Fibroblast of villous mesenchyme (primary cell): Measurements from ENCODE around the gene SIRPA. TPM values are rescaled to one million over a fixed set of nuclear protein-coding genes. Genes with fewer than 3 reads are reported as not detected.

Experiments used
- DNase-seq: peaks from one replicate; pipeline ENCODE4 v3.0.0-alpha.2; 2010; ENCODE audit warnings: low read depth
- H3K4me3 ChIP-seq: 2 replicates; pipeline ENCODE4 v1.5.1; 2011; ENCODE audit warnings: low read depth, mild to moderate bottlenecking, low read length
- total RNA-seq: library from RNA; depleted of rRNA; stranded (reverse); fragments of >200 nt; gene quantifications from 2 replicates; pipeline ENCODE4 v1.2.3, GENCODE V29; 2012
- TF ChIP-seq, protein P1 (sequence below): IDR thresholded peaks from 2 replicates; pipeline ENCODE4 v1.5.1; 2012; ENCODE audit warnings: low read depth, mild to moderate bottlenecking, low read length; ENCODE audit not compliant: insufficient read depth

The SIRPA gene
- total RNA-seq, 1 donor, result 3.9 TPM

DNA sequence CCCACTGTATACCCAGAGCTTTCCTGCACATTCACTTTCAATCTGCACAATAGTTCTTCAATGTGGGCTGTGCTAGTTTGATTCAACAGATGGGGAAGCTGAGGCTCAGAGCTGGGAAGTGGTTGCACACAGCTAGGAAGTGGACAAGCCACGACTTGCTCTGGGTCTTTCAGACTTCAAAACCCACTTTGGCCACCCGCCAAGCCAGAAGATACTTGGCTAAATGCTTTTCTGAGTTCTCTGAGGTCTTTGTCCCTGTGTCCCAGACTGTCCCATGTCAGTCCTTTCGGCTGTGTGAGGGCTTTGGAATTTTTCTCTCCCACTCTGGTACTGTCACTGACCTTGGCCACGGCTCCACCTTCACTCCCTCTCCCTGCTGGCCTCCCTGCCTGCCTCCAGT lies 88.1 kb downstream of the SIRPA start:
- no peak overlapping the region for H3K4me3 ChIP-seq
- DNase-seq, result no peak
- TF ChIP-seq, protein P1, sequence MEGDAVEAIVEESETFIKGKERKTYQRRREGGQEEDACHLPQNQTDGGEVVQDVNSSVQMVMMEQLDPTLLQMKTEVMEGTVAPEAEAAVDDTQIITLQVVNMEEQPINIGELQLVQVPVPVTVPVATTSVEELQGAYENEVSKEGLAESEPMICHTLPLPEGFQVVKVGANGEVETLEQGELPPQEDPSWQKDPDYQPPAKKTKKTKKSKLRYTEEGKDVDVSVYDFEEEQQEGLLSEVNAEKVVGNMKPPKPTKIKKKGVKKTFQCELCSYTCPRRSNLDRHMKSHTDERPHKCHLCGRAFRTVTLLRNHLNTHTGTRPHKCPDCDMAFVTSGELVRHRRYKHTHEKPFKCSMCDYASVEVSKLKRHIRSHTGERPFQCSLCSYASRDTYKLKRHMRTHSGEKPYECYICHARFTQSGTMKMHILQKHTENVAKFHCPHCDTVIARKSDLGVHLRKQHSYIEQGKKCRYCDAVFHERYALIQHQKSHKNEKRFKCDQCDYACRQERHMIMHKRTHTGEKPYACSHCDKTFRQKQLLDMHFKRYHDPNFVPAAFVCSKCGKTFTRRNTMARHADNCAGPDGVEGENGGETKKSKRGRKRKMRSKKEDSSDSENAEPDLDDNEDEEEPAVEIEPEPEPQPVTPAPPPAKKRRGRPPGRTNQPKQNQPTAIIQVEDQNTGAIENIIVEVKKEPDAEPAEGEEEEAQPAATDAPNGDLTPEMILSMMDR, result no peak

DNA sequence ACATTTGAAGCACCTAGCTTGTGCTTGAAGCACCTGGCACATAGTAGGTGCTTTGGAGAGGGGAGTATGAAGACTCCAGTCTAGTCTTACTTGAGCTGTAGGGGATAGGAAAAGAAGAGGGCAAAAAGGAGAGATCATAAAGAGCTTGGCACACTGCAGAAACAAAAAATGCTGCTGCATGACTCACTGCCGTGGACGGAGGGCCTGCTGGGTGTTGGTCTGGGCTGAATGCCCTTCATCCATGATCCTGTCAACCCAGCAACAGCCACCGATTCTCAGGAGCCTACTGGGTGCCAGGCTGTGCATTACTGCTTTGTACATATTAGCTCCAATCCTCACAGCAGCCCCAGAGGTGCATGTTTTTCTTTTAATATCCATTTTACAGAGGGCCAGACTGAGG lies 92.6 kb downstream of the SIRPA start:
- TF ChIP-seq, protein P1, result no peak
- no peak overlapping the region for H3K4me3 ChIP-seq
- no peak for DNase-seq

Other genes with a start within 250 kb of the SIRPA start
- gene SIRPG, start 237.6 kb upstream of the SIRPA start, total RNA-seq, result not detected in 2 replicates
- not detected in 2 replicates for gene PDYN, start 98.7 kb downstream of the SIRPA start, total RNA-seq
- gene STK35, start 206.4 kb downstream of the SIRPA start, total RNA-seq, result 17.7 and 20.3 TPM in 2 replicates